Body of pancreas (tissue), 4 donors: ENCODE measurements around the gene WNT11.

Experiments
- CTCF ChIP-seq, 7 experiments: fragments of 450-650 bp in 4 of 7; fragments of 200-600 bp in 3 of 7; sonication (generic) in 3 of 7; IDR thresholded peaks; one replicate each; pipeline ENCODE4 v1.5.1; 2016 to 2019; ENCODE audit warnings: antibody characterized with exemption in 7 of 7
- POLR2A ChIP-seq, 3 donors: fragments of 450-650 bp; IDR thresholded peaks; one replicate each; pipeline ENCODE4 v1.6.1; 2016; ENCODE audit warnings: antibody characterized with exemption in 3 of 3, mild to moderate bottlenecking in 2 of 3

GRCh38 chr11:76218449-76219178 lies 12.3 kb upstream of the WNT11 start:
- TF ChIP-seq CTCF (IDR thresholded peaks at IDR 0.05) (no peak), POLR2A (IDR thresholded peaks at IDR 0.05) (no peak)
